GM19467 (cell line): ENCODE data around the gene DNAAF5.

ENCODE experiments used
- ATAC-seq: cut with Tn5 transposase; IDR thresholded peaks from one replicate; pipeline ENCODE4 v1.9.1; 2021; ENCODE audit warnings: mild to moderate bottlenecking, moderate library complexity; ENCODE audit not compliant: unreplicated experiment

Gene DNAAF5

DNA sequence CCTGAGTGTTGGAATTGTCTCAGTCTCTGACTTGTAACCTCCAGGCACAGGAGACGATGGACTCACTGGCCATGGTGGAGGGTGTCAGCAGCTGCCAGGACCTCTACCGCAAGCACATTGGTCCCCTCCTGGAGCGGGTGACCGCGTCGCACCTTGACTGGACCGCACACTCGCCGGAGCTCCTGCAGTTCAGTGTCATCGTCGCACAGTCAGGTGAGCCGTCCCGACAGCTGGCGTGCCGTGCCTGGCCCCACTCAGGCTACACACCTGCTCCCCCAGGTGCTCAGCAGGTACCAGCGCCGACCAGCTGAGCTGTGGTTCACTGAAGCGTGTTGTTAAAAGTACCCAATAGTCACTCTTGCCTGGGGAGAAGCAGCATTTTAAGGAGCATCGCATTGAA lies 37.3 kb downstream of the DNAAF5 start:
- no peak for ATAC-seq

DNA sequence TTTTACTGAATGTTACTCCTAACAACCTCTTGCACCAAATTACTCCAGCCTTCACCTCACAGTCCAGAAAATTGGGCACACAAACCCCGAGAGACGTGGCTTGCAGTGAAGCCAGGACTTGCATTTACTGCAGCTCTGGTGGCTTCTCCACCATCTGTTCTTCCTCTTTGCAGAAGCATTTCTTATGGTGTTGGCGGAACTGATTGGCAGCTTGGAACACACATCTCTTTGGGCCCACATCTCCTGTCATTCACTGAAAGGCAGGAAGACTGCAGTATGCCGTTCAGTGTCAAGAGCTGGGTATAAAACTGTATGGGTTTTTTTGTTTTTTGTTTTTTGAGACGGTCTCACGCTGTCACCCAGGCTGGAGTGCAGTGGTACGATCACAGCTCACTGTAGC lies 38.9 kb downstream of the DNAAF5 start:
- no peak for ATAC-seq

DNA sequence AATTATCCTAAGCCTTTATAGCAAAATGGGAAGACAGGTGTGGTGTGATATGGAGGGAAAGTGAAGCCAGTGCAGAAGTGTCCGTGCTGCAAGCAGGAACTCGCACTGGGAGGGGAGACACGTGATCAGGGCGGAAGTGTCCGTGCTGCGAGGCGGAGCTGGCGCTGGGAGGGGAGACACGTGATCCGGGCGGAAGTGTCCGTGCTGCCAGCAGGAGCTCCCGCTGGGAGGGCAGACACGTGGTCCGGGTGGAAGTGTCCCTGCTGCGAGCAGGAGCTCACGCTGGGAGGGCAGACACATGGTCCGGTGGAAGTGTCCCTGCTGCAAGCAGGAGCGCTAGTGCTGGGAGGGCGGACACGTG lies 41.1 kb downstream of the DNAAF5 start:
- no peak for ATAC-seq

GRCh38 chr7:767941-768731 lies 41.6 kb downstream of the DNAAF5 start:
- no peak for ATAC-seq

DNA sequence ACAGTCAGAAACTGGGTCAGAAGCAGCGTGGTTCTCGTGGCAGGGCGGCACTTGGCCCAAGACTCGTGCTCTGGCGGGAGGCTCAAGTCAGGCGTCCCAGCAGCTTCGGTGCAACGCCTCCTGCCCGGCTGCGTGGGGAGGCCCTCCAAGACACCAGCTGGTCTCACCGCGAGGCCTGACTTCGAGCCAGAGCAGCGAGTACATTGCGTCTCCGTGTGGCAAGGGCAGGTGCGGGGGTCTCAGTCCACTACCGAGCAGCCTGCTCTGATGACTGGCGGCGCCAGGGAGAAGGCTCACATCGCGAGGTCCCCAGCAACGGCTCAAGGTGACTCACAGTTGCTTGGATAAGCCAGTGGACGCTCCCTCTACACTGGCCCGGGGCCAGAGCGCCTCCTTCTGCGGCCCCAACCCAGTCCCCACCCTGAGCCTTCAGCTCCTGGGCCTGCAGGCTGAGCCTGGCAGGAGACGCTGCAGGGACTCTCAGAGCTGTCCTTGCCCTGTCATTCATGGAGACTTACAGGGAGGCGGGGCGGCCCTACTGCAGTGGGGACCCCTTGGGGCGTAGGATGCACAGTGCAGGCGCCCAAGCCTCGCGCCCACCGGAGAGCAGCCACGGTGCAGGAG lies 42.5 kb downstream of the DNAAF5 start:
- no peak for ATAC-seq

DNA sequence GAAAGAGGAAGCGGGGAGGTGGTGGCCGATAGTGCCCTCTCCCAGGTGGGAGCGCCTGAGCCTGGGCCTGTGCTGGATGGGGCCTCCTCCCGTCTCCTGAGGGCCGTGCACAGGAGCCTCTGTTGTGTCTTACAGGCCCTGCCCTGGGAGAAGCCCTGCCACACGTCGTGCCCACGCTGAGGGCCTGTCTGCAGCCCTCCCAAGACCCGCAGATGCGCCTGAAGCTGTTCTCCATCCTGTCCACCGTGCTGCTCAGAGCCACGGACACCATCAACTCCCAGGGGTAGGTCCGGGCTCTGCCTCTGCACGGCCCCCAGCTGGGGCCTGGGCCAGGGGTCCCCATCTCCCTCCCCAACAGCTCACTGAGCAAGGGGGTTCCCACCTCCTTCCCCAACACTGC lies 43.8 kb downstream of the DNAAF5 start:
- ATAC-seq = no peak

- ATAC-seq = no peak
Measured at GRCh38 chr7:770741-771166, 44.3 kb downstream of the DNAAF5 start.

DNA sequence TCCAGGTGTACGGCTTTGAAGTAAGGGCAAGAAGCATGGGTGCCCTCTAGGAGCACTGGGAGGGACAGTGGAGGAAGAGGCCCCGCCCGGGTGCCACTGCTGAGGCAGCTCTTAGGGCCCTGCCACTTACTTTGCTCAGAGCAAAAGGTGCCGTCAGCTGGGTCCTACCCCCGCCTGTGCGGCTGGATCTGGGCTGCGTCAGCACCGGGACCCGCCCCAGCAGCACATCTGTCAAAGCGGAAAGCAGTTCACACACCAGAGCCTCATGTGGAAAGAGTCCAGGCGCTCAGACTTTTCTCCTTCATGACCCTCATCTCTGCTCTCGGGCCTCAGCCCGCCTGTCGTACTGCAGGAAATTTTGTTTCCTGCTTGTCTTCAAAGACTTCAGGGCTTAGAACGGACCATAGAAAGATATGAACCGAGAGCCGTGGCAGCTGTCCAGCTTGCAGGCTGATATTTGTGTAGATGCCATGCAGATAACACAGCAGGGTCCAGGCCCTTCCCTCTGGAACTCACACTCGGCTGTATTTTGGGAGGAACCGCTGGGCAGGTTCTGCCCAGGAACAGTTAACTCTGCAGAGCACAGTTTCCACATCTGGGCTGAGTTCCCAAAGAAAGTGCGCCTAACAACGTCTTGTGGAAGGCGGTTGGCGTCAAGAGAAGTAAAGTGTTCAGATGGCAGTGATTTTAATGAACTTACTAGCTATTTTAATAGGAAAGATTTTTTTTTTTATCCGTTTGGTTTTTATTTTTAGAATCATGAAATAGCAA lies 44.9 kb downstream of the DNAAF5 start:
- ATAC-seq = no peak

- ATAC-seq = no peak
Measured at GRCh38 chr7:772005-772294, 45.5 kb downstream of the DNAAF5 start.

DNA sequence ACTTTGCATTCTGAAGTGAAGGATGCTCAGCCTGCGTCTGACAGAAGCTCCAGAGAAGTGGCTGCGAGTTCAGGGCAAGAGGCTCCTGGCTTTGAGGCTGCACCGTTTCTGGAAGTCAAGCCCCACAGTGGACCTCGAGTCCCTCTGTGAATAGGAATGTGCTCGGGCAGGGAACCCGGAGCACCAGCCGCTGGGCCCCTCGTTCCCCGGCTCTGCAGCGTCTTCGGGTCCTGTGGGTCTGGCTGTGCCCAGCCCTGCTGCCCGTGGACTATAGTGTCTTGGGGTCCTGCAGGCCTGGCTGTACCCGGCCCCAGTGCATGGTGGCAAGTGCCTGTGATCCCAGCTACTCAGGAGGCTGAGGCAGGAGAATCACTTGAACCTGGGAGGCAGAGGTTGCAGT lies 45.9 kb downstream of the DNAAF5 start:
- no peak for ATAC-seq

DNA sequence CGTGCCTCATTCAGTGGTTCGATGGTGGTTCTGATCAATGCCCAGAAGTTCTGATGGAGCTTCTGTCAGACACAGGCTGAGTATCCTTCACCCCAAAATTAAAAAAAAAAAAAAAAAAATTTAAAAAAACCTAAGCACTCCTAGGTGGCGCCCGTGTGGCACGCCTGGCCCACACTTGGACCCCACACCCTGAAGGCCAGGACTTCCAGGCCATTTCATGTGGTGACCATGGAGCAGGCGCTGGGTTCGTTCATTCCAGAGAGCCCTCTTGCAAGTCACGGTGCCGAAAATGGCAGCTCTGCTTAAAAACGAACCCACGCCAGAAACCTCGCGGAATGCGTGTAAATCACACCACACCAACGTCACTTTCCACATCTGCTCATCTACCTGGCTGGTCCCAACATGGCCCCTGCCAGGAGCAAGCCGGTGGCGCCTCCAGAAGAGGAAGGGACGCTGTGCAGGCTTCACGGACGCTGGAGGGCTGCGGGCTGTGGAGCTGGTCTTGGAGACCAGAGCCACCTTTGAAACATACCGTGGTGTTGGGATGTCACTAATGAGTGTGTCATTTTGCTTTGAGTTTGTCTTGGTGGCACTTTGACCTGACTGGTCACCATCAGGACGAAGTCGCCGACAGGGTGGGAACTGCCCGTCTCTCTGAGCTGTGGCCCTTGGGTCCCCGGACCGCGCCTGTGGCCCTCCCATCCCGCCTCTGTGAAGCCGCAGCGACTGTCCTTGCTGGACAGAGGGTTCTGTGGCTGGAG lies 46.5 kb downstream of the DNAAF5 start:
- no peak for ATAC-seq

DNA sequence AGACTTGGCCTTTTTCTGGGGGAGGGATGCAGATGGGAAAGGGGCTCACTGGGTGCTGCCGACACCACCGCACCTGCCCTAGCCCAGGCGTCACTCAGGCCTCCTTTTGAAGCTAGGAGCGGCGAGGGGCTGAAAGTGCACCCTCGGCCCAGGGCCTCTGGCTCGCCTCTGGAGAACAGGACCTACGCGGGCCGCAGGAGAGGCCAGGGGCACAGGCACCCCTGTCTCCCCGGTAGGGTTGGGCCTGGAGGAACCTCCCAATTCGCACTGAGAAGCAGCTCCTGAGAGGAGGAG lies 47.1 kb downstream of the DNAAF5 start:
- ATAC-seq = no peak

DNA sequence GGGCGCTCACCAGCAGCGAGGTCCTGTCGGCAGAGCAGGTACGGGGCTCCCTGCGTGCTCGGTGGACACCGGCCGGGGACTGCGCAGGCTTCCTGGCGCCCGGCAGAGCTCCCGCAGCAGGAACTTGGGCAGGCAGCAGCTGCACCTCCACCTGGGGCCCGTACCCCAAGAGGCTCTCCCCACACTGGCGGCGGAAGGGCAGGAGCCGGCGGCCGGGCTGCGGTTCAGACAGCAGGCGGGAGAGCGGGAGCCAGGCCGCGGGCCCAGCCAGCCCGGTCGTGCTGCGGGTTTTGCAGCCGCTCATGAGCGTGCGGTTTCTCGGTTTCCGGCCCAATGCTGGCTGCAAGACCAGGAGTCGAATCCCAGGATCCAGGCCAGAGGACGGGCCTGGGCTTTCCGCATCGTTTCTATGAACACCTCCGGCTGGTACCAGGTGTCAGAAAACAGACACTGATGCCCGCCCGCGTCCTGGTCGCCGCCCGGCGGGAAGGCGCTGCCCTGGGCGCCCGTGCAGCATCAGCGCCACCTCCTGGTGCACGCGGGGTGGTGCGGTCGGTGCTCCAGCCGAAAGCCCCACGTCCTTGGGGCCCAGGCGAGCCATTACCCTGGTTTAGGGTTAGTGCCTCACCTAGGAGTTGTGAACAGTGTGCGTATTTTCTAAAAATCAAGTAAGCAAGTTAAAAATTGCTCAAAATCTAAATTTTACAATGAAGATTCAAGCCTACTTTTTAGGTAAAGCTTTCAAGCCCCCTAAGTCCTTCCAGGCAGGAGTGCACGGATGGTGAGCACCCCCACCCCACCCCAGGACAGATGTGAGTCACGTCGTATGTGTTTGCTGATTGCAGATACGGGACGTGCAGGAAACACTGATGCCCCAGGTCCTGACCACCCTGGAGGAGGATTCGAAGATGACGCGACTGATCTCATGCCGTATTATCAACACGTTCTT lies 47.9 kb downstream of the DNAAF5 start:
- ATAC-seq = no peak

- ATAC-seq = no peak
Measured at GRCh38 chr7:776381-776780, 49.9 kb downstream of the DNAAF5 start.

DNA sequence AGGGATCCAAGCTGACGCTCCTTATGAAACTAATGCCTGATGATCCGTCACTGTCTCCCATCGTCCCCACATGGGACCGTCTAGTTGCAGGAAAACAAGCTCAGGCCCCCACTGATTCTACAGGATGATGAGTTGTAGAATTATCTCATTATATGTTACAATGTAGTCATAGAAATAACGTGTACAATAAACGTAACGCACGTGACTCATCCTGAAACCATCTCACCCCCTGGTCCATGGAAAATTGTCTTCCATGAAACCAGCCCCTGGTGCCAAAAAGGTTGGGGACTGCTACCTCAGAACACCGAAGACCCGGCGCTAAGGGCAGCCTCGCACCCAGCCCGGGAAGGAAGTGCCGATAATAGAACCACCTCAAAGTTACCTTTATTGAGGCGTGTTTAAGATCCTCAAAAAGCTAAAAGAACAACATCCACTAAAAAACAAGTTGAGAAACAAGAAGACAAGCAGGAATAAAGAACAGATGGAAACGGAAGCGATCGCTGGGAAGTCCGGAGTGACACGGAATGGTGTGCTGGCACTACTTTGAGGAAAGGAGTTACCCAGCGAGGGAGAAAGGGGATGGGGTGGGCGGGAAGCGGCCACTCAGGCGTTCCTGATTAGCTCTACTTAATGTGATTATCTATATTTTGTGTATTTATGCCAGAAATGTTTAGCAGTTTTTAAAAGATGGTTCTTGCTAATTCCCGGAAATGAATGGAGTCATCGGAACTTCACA lies 50.7 kb downstream of the DNAAF5 start:
- no peak for ATAC-seq

DNA sequence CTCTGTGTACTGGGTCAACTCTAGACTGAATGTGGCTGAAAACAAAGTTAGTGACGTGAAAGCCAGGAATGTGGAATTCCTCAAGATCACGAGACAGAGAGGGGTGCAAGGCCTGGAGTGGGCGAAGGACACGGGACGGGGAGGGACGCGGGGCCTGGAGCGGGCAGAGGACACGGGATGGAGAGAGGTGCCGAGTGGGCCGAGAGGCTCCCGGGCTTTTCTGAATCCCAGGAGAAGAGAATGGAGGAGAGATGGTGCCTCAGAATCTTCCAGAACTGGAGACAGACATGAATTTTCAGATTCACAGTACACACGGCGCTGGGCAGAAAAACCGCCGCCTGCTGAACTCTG lies 51.2 kb downstream of the DNAAF5 start:
- no peak for ATAC-seq

DNA sequence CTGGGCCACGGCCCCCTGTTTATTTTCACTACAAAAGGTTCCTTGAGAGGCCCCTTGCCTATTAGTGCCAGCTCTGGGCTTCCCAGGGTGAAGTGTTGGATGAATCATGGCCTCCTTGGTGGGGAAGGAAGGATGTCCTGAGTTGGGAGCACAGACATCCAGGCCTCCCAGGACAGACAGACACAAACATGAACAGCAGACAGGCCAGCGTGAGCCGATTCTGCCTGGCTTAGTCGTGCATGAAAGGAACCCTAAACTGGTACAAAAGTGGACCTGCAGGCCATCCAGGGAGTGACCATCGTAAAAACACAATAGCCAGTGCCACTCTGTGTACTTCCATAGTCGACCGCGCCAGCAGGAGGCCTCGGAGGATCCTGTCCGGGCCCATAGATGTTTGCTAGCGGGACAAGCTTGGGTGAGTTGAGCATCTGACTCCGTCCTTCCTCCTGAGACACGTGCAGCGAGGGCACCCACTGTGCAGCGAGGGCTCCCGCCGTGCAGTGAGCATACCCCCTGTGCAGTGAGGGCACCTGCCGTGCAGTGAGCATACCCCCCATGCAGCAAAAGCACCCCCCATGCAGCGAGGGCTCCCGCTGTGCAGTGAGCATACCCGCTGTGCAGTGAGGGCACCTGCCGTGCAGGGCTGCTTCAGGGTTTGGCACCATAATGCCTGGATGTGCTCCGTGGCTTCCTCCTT lies 51.9 kb downstream of the DNAAF5 start:
- ATAC-seq = no peak

GRCh38 chr7:778968-779451 lies 52.5 kb downstream of the DNAAF5 start:
- ATAC-seq = no peak

DNA sequence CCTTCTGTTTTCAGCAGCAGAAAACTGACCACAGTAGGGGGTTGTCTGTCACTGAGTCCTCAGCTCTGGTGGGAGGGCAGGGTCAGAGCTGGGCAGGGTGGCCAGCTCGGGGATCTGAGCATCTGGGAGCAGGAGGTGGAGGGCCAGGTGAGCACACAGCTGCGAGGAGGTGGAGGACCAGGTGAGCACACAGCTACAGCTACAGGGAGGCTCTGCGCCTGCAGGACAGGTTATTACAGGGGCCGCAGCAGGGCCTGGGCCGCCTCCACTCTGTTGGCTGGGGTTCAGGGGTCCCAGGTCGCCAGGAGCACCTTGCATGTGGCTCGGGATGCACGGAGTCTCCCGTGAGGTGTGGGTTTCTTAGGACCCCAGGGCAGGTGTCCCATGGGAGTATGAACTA lies 53.0 kb downstream of the DNAAF5 start:
- ATAC-seq = no peak
